Measurements from ENCODE around the gene GNAO1.

Gene GNAO1

GRCh38 chr16:56198006-56198754 is 6.9 kb downstream of the GNAO1 start:
- DNase-seq, result no peak

DNA sequence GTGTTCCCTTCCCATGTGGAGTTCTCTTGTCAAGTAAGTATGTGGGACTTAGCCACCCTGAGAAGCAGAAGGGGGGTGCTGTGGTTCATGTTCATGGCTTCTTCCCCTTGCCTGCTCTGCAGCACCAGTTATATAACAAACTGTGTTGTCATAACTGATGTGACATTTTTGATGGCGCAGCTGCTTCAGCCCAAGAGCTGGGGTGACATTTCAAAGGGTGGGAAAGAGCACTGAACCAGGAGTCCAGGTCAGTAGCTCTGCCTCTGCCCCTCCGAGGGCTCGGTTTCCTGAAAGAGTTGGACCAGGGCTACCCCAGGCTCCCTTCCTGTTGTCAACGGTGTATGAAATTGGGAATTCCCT is 7.4 kb downstream of the GNAO1 start:
- DNase-seq, result no peak

DNA sequence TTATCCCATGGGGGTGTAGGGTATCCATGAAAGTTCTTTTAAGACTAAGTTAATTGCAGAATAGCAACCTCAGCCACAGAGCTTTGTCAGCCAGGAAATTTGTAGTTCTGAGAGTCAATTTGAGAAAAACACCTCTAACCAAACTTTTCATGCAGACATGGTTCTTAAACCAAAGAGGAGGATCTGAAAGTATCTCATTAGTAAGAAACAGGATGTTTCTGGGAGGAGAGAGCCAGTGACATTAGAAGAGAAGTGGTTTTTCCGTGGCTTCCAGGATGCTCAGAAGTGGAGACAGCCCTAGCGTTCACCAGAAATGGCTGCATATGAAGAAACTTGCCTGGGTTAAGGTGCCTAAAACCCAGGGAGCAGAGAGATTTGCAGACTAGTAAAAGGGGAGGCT is 7.9 kb downstream of the GNAO1 start:
- no peak for DNase-seq

DNA sequence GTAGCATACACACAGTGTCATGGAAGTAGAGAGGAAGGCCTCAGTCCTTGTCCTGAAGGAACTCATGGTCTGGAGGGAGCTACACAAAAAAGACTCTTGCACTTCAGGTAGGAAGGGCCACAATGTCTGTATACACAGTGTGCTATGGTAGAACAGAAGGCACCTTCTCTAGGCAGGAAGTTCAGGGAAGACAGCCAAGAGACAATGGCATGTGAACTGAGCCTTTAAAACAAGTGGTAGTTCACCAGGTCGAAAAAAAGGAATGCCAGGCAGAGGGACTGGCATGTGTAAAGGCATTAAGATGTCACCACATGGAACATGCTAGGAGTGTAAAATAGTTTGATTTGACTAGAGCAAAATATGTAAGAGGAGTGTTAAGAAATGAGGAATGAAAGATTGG is 9.7 kb downstream of the GNAO1 start:
- DNase-seq, result no peak

DNA sequence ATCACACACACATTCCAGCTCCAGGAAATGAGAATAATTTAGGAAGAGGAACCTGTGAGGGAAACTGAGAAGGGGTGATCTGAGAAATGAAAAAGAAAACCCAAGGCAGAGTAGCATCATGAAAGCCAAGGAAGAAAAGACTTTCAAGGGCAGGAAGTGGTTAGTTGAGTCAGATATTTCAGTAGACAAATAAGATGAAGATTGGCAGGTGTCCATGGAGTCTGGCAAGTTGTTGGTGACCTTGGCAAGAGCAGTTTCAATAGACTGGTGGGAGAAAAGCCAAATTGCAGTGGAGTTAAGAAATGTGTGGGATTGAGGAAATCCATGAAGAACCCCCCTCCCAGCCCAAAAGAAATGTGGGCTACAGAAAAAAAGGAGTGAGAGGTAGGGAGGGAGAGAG is 10.7 kb downstream of the GNAO1 start:
- peak; percentile 16 for DNase-seq

DNA sequence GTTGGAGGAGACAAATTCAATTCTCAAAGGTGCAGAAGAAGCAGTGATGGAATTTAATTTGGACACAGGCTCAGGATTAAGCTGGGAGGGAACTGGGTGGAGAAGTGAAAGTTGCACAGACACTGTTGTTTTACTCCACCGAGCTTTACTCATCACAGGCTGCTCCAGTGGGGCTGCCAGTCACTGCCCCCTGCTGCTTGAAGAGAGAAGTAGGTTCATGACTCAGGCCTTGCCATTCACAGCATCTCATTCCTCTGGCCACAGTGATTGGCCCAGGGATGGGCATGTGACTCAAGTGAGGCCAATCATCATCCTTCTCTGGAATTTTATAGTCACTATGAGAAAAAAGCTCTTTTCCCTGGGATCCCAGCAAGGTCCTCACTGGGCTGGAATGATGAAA is 11.8 kb downstream of the GNAO1 start:
- DNase-seq, result no peak

GRCh38 chr16:56204816-56205215 is 13.5 kb downstream of the GNAO1 start:
- DNase-seq, result no peak

DNA sequence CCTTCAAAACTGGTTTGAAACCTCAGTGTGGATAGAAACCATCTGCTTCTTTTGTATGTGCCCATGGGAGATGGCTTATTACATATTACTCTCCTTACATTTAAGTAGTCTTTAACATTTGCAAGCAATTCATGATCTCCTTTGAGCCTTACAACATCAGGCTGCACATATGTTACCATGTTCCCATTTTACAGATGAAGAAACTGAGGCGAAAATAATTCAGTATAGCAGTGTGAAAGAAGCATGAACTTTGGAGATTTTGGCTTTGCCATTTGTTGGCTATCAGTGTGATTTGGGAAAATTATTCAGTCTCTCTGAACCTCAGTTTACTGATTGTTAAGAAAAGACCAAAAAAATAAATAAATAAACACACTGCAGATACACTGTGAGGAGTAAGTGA is 15.7 kb downstream of the GNAO1 start:
- DNase-seq, result no peak

GRCh38 chr16:56207421-56207820 is 16.1 kb downstream of the GNAO1 start:
- DNase-seq, result no peak

GRCh38 chr16:56211435-56211981 is 20.2 kb downstream of the GNAO1 start:
- no peak for DNase-seq

DNA sequence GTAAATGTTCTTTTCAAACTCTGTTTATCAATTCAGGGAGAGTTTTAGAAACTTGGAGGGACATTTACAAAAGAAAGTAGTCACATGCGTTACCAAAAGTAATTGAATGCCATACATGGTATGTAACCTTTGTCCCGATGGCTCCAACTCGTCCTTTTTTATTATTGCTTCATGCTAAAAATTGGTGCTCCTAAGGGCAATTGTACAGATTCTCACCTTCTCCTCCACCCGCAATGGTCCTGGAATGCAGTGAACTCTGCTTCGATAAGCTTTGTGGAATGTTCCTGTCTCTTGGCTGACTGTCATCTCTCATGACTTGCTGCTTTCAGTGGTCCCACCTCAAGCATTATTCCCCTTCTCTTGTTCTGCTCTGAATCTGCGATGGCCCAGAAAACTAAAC is 20.9 kb downstream of the GNAO1 start:
- no peak for DNase-seq

DNA sequence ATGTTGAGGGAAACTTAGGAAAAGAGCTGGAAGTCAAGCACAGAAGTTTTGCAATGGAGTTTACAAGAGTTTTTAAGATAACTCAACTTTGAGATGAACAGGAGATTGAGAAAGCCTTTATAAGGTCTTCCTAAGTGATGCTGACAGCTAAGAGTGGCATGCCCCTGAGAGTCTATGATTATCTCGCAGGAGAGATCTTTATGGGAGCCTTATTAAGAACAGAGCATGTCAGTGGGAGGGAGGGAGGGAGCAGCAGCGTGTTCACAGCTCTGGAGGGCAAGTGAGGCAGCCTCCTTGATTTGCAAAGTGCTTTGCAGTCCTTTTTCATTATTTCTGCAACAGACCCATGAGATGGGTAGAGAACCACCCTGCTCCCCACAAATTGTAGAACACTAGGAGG is 30.7 kb downstream of the GNAO1 start:
- no peak for DNase-seq

GRCh38 chr16:56222474-56222997 is 31.2 kb downstream of the GNAO1 start:
- no peak for DNase-seq

GRCh38 chr16:56225017-56225742 is 33.9 kb downstream of the GNAO1 start:
- DNase-seq, result no peak

DNA sequence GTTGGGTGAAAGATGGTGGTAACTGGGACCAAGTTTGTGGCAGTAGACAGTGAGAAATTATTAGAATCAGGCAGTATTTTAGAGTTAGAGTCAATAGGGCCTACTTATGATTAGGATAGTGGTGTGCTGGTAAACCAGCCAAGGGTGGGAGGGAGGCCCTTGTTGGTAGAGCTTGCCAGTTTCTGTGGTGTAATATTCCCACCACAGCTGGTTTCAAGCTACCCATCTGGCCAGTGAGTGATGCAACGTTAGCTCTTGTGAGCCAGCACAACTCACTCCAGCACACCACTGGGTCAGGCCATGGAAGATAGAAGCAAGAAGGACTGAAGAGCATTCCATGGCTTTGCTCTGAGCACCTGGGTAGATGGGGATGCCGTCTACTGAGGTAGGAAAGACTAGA is 34.9 kb downstream of the GNAO1 start:
- DNase-seq, result no peak

DNA sequence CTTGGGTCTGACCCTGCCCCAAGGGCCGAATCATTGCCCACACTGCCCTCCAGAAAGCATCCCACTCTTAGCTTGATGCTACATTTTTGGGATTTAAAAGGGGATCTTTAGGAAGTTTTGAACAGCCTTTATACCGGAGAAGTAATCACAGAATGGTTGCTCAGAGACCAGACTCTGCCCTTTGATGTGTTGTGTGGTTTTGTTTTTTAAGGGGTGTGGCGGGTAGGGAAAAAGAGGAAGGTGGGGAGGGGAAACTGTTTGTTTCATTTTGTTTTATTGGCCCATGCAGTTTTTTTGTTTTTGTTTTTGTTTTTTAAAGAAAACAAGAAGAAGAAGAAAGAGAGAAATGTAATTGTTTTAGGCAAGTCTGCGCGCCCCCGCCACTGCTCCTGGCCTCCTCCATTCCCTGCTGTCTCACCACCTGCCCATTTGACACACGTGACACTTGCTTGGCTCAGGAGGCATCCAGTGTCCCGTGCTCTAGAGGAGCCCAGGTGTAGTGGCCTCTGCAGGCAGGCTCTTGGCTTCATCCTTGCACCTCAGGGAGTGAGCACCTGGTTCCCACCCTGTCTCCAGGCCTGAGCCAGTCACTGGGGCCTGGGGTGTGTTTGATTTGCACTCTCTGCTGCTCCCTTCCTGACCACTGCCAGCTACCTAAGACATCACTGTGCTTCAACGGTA is 35.7 kb downstream of the GNAO1 start:
- no peak for DNase-seq

DNA sequence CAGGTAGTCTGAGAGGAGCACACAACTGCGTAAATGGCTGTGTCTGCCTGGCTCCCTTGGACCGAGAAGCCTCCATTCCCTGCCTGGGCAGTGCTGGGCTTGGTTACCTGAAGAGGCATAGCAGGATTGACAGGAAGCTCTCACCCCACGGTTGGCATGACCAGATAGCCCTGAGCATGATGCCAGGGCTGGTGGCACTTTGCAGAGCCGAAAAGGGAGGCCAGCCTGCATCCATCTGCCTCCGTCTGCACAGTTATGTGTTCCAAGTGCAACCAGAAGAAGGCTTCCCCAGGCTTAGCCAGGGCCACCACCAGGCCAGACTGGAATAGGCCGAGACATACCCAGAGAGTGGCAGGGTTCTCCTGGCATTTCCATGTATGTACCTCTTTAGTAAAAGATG is 36.6 kb downstream of the GNAO1 start:
- DNase-seq, result no peak

GRCh38 chr16:56228476-56228875 is 37.2 kb downstream of the GNAO1 start:
- no peak for DNase-seq

GRCh38 chr16:56233795-56234566 is 42.7 kb downstream of the GNAO1 start:
- no peak for DNase-seq

DNA sequence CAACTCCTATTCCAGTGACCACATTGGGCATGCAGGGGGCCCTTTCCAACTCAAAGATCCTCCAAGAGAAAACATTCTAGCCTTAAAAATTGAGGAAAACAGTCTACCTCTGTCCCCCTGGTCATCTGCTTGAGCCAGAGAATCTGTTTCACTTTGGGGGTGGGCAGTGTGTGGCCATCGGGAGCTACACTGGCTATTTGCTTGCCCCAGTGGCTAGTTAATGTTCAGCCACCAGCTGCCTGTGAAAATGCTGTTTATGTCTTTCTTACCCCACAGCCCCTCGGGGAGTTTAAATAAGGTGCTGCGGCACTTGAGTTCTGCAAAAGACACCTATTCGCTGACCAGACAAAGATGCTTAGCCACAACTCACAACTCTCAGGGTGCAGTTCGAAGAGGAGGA is 43.4 kb downstream of the GNAO1 start:
- DNase-seq, result no peak

- no peak for DNase-seq
These were observed 46.2 kb downstream of the GNAO1 start for GRCh38 chr16:56237451-56237930.

GRCh38 chr16:56238188-56238587 is 46.9 kb downstream of the GNAO1 start:
- DNase-seq, result no peak

GRCh38 chr16:56241596-56241995 is 50.3 kb downstream of the GNAO1 start:
- no peak for DNase-seq

All from NCI-H2029 treated with DMSO at 0.1 percent for 48 hours (cell line).